ENCODE data around the gene ARHGAP26.

The ARHGAP26 gene

DNA sequence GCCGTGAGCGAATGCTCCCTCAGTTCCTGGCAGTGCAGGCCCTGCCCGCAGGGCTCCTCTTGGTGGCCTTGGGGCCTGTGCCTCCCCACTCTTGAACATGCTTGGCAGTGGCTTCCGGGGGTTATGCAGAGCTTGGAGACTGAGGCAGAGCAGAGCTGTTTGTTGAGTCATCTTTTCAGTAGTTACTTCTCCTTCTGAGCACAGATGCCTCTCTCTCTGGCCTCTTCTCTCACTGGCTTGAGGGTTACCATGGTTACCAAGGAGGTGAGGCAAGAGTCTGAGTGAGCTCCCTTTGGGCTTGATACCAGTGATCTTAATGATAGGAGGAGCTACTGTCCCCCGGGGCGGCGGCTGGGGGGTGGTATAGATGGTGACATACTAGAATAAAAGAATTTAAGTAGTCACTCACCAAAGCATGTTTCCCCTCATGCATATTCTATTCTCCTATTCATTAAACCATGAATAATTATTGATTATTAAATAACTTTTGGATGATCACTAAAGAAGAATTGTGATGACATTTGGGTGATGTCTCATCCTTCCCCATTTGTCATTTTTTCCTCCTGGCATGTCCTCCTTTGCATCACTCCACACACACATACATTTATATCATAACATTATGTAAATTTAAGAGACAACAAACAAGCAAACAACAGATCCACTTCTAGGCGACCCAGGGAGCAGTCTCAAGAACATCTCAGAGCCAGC, 111.1 kb downstream of the ARHGAP26 start:
- Histone ChIP-seq H3K4me3 (ENCODE audit: low read depth in 1 of 5, low read length in 5 of 5) (no peak overlapping the region), H3K9me3 (ENCODE audit: control insufficient read depth in 5 of 5, low read length in 5 of 5) (no peaks in the 10 kb centered on the region), H3K27me3 (ENCODE audit: control insufficient read depth in 5 of 5, insufficient read depth in 4 of 5, low read length in 5 of 5) (no peaks in the 10 kb centered on the region), H3K9ac (ENCODE audit: low read length in 5 of 5) (no peak overlapping the region), H3K4me1 (ENCODE audit: control insufficient read depth in 5 of 5, insufficient read depth in 5 of 5, low read length in 5 of 5) (peaks cover 0 to 33% (median 18%) of the 10 kb centered on the region in 5 donors), H3K36me3 (ENCODE audit: control insufficient read depth in 5 of 5, insufficient read depth in 5 of 5, low read length in 5 of 5) (peaks cover 0 to 19% (median 0%) of the 10 kb centered on the region in 5 donors), H3K27ac (ENCODE audit: low read depth, low read length) (no peak overlapping the region)

DNA sequence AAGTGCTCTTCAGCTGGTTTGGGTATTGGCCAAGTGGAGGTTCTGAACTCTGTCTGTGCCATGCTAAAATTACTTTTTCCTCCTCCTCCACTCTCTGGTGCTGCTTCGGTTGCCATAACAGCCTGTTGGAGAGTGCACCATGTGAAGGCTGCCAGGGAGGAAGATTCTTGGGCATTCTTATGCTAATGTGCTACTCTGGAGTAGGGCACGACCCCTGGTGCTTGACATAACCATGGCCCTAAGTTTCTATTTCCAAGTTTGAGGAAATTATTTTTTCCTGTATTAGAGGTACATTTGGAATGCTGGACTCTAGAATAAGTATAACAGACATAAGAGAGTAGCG, 111.6 kb downstream of the ARHGAP26 start:
- no peak overlapping the region for H3K27ac ChIP-seq (ENCODE audit: low read depth, low read length)
- no peak overlapping the region for H3K4me3 ChIP-seq (ENCODE audit: low read depth in 1 of 5, low read length in 5 of 5)
- H3K36me3 ChIP-seq (ENCODE audit: control insufficient read depth in 5 of 5, insufficient read depth in 5 of 5, low read length in 5 of 5): peaks cover 0 to 19% (median 0%) of the 10 kb centered on the region in 5 donors
- no peak overlapping the region for H3K9ac ChIP-seq (ENCODE audit: low read length in 5 of 5)
- H3K9me3 ChIP-seq (ENCODE audit: control insufficient read depth in 5 of 5, low read length in 5 of 5): no peaks in the 10 kb centered on the region
- H3K27me3 ChIP-seq (ENCODE audit: control insufficient read depth in 5 of 5, insufficient read depth in 4 of 5, low read length in 5 of 5): no peaks in the 10 kb centered on the region
- peaks cover 0 to 33% (median 18%) of the 10 kb centered on the region in 5 donors for H3K4me1 ChIP-seq (ENCODE audit: control insufficient read depth in 5 of 5, insufficient read depth in 5 of 5, low read length in 5 of 5)

- Histone ChIP-seq H3K4me3 (ENCODE audit: low read depth in 1 of 5, low read length in 5 of 5) (no peak overlapping the region), H3K36me3 (ENCODE audit: control insufficient read depth in 5 of 5, insufficient read depth in 5 of 5, low read length in 5 of 5) (peaks cover 0 to 19% (median 0%) of the 10 kb centered on the region in 5 donors), H3K27me3 (ENCODE audit: control insufficient read depth in 5 of 5, insufficient read depth in 4 of 5, low read length in 5 of 5) (no peaks in the 10 kb centered on the region), H3K9me3 (ENCODE audit: control insufficient read depth in 5 of 5, low read length in 5 of 5) (no peaks in the 10 kb centered on the region), H3K9ac (ENCODE audit: low read length in 5 of 5) (no peak overlapping the region), H3K4me1 (ENCODE audit: control insufficient read depth in 5 of 5, insufficient read depth in 5 of 5, low read length in 5 of 5) (peaks cover 0 to 33% (median 18%) of the 10 kb centered on the region in 5 donors), H3K27ac (ENCODE audit: low read depth, low read length) (peak overlapping the region; percentile 2)
Measured at GRCh38 chr5:142883025-142883424, 112.8 kb downstream of the ARHGAP26 start.

DNA sequence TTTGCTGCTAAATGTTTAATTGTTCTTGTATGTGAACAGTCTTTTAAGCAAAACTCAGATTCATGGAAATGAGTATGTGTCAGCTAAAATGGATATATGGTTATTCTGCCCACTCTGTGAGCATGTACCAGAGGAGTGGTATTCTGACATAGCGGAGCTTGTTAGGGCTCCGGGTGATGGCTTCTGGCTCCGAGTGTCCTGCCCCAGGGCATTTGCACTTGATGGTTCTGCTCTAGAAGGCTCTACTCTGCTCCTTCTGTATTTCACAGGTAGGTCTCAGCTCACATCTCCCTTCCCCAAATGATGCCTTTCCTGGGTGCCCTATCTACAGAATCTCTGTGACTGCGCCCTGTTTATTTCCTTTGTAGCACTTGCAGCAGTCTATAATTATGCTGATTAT, 113.3 kb downstream of the ARHGAP26 start:
- H3K9me3 ChIP-seq (ENCODE audit: control insufficient read depth in 5 of 5, low read length in 5 of 5): no peaks in the 10 kb centered on the region

DNA sequence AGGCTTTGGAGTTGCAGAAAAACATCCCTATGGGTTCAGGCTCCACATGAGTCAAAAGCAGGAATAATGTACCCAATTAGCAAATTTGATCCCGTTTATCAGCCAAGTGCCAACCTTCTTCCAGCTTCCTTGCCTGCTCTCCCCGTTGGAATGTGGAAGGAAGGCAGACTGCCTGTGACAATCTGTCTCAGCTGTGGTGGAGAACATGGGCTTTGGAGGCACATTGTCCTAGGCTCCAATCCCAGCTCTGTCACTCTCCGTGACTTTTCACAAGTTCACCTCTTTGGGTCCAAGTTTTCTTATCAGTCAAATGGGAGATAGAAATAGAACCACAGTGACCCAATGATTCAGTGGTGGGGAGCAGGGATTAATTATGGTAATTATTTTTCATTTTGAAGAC, 113.9 kb downstream of the ARHGAP26 start:
- Histone ChIP-seq H3K27ac (ENCODE audit: low read depth, low read length) (no peak overlapping the region), H3K36me3 (ENCODE audit: control insufficient read depth in 5 of 5, insufficient read depth in 5 of 5, low read length in 5 of 5) (peaks cover 0 to 19% (median 0%) of the 10 kb centered on the region in 5 donors), H3K27me3 (ENCODE audit: control insufficient read depth in 5 of 5, insufficient read depth in 4 of 5, low read length in 5 of 5) (no peaks in the 10 kb centered on the region), H3K4me1 (ENCODE audit: control insufficient read depth in 5 of 5, insufficient read depth in 5 of 5, low read length in 5 of 5) (peaks cover 0 to 39% (median 18%) of the 10 kb centered on the region in 5 donors), H3K4me3 (ENCODE audit: low read depth in 1 of 5, low read length in 5 of 5) (no peak overlapping the region), H3K9ac (ENCODE audit: low read length in 5 of 5) (no peak overlapping the region), H3K9me3 (ENCODE audit: control insufficient read depth in 5 of 5, low read length in 5 of 5) (no peaks in the 10 kb centered on the region)

More for the DNA sequence above, 113.3 kb downstream of the ARHGAP26 start:
- Histone ChIP-seq H3K4me1 (ENCODE audit: control insufficient read depth in 5 of 5, insufficient read depth in 5 of 5, low read length in 5 of 5) (peaks cover 0 to 36% (median 18%) of the 10 kb centered on the region in 5 donors), H3K9ac (ENCODE audit: low read length in 5 of 5) (no peak overlapping the region), H3K27ac (ENCODE audit: low read depth, low read length) (no peak overlapping the region), H3K36me3 (ENCODE audit: control insufficient read depth in 5 of 5, insufficient read depth in 5 of 5, low read length in 5 of 5) (peaks cover 0 to 19% (median 0%) of the 10 kb centered on the region in 5 donors), H3K27me3 (ENCODE audit: control insufficient read depth in 5 of 5, insufficient read depth in 4 of 5, low read length in 5 of 5) (no peaks in the 10 kb centered on the region), H3K4me3 (ENCODE audit: low read depth in 1 of 5, low read length in 5 of 5) (no peak overlapping the region)

- Histone ChIP-seq H3K4me3 (ENCODE audit: low read depth in 1 of 5, low read length in 5 of 5) (no peak overlapping the region), H3K9me3 (ENCODE audit: control insufficient read depth in 5 of 5, low read length in 5 of 5) (no peaks in the 10 kb centered on the region), H3K9ac (ENCODE audit: low read length in 5 of 5) (no peak overlapping the region), H3K36me3 (ENCODE audit: control insufficient read depth in 5 of 5, insufficient read depth in 5 of 5, low read length in 5 of 5) (peaks cover 0 to 15% (median 0%) of the 10 kb centered on the region in 5 donors), H3K4me1 (ENCODE audit: control insufficient read depth in 5 of 5, insufficient read depth in 5 of 5, low read length in 5 of 5) (peaks cover 0 to 32% (median 12%) of the 10 kb centered on the region in 5 donors), H3K27me3 (ENCODE audit: control insufficient read depth in 5 of 5, insufficient read depth in 4 of 5, low read length in 5 of 5) (no peaks in the 10 kb centered on the region), H3K27ac (ENCODE audit: low read depth, low read length) (no peak overlapping the region)
Measured at GRCh38 chr5:142886211-142886610, 116.0 kb downstream of the ARHGAP26 start.

DNA sequence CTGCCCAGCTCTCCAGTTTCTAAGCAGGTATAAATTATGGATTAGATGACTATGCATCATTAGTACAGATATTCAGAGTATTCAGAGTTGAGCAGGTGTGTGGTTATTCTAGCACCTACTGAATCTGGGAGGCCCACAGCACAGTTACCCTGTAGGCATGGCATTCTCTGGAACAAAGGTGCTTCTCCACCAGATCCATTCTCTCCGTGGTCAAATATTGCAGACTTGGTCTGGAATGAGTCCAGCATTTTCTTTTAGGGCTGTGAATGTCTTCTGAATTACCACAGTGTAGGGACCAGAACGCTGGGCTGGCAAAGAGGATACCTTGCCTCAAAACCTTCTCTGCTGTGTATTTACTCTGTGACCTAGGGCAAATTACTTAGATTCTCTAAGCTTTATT, 116.8 kb downstream of the ARHGAP26 start:
- H3K4me3 ChIP-seq (ENCODE audit: low read depth in 1 of 5, low read length in 5 of 5): no peak overlapping the region
- peaks cover 0 to 26% (median 12%) of the 10 kb centered on the region in 5 donors for H3K4me1 ChIP-seq (ENCODE audit: control insufficient read depth in 5 of 5, insufficient read depth in 5 of 5, low read length in 5 of 5)
- H3K27me3 ChIP-seq (ENCODE audit: control insufficient read depth in 5 of 5, insufficient read depth in 4 of 5, low read length in 5 of 5): no peaks in the 10 kb centered on the region
- peaks cover 0 to 14% (median 0%) of the 10 kb centered on the region in 5 donors for H3K36me3 ChIP-seq (ENCODE audit: control insufficient read depth in 5 of 5, insufficient read depth in 5 of 5, low read length in 5 of 5)
- no peaks in the 10 kb centered on the region for H3K9me3 ChIP-seq (ENCODE audit: control insufficient read depth in 5 of 5, low read length in 5 of 5)
- no peak overlapping the region for H3K27ac ChIP-seq (ENCODE audit: low read depth, low read length)
- no peak overlapping the region for H3K9ac ChIP-seq (ENCODE audit: low read length in 5 of 5)

DNA sequence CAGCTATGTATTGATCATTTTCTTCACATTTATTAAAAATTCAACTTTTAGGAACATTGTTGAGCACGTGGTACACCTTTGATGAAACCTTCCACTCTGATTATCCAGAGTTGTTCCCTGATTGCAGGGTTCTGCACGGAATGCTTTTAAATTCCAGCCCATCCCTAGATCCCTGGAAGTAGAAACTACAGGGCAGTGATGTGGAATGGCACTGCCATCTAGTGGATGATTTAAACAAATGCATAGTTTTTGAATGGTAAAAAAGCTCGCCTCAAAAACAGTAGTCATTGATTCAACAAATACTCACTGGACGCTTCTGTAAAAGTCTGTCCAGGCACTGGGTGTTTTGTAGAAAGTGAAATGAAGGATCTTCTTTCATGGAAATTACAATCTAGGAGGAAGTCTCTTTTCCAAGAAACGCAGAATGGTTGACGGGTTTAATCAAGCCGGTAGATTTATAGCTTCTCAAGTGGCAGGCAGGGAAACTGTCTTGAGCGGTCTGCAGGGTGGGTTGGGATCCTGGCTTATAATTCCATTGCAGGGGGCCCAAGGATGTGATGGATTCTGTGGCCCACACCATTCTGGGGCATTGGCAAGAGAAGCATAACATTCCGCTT, 118.4 kb downstream of the ARHGAP26 start:
- Histone ChIP-seq H3K36me3 (ENCODE audit: control insufficient read depth in 5 of 5, insufficient read depth in 5 of 5, low read length in 5 of 5) (peaks cover 0 to 4% (median 0%) of the 10 kb centered on the region in 5 donors), H3K4me1 (ENCODE audit: control insufficient read depth in 5 of 5, insufficient read depth in 5 of 5, low read length in 5 of 5) (peaks cover 0 to 10% (median under 1%) of the 10 kb centered on the region in 5 donors), H3K9me3 (ENCODE audit: control insufficient read depth in 5 of 5, low read length in 5 of 5) (no peaks in the 10 kb centered on the region), H3K27me3 (ENCODE audit: control insufficient read depth in 5 of 5, insufficient read depth in 4 of 5, low read length in 5 of 5) (no peaks in the 10 kb centered on the region), H3K4me3 (ENCODE audit: low read depth in 1 of 5, low read length in 5 of 5) (no peak overlapping the region), H3K27ac (ENCODE audit: low read depth, low read length) (no peak overlapping the region), H3K9ac (ENCODE audit: low read length in 5 of 5) (no peak overlapping the region)

GRCh38 chr5:142892021-142892420, 121.8 kb downstream of the ARHGAP26 start:
- Histone ChIP-seq H3K4me1 (ENCODE audit: control insufficient read depth in 5 of 5, insufficient read depth in 5 of 5, low read length in 5 of 5) (peaks cover 0 to 9% (median 0%) of the 10 kb centered on the region in 5 donors), H3K4me3 (ENCODE audit: low read depth in 1 of 5, low read length in 5 of 5) (no peak overlapping the region), H3K9me3 (ENCODE audit: control insufficient read depth in 5 of 5, low read length in 5 of 5) (no peaks in the 10 kb centered on the region), H3K9ac (ENCODE audit: low read length in 5 of 5) (no peak overlapping the region), H3K27ac (ENCODE audit: low read depth, low read length) (no peak overlapping the region), H3K36me3 (ENCODE audit: control insufficient read depth in 5 of 5, insufficient read depth in 5 of 5, low read length in 5 of 5) (peaks cover 0 to 14% (median 6%) of the 10 kb centered on the region in 5 donors), H3K27me3 (ENCODE audit: control insufficient read depth in 5 of 5, insufficient read depth in 4 of 5, low read length in 5 of 5) (no peaks in the 10 kb centered on the region)

DNA sequence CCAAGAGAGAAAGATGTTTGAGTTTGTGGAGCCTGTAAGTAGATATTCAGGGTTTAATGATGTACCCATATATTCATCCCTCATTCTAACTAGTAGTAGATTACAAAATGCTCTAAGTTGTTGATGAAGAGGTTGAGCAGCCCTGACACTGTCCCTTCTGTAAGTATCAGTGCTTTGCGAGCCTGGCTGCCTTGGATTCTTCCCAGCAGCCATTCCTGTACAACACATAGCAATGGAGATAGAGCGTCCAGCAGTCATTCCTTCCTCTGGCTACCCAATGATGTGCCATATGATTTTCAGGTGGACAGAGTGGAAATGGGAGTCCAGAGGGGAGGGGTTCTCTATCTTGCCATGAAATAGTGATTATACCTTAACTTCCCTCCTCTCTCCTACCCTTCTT, 124.1 kb downstream of the ARHGAP26 start:
- Histone ChIP-seq H3K9ac (ENCODE audit: low read length in 5 of 5) (no peak overlapping the region), H3K27me3 (ENCODE audit: control insufficient read depth in 5 of 5, insufficient read depth in 4 of 5, low read length in 5 of 5) (no peaks in the 10 kb centered on the region), H3K4me1 (ENCODE audit: control insufficient read depth in 5 of 5, insufficient read depth in 5 of 5, low read length in 5 of 5) (no peaks in the 10 kb centered on the region), H3K9me3 (ENCODE audit: control insufficient read depth in 5 of 5, low read length in 5 of 5) (no peaks in the 10 kb centered on the region), H3K4me3 (ENCODE audit: low read depth in 1 of 5, low read length in 5 of 5) (no peak overlapping the region), H3K27ac (ENCODE audit: low read depth, low read length) (no peak overlapping the region), H3K36me3 (ENCODE audit: control insufficient read depth in 5 of 5, insufficient read depth in 5 of 5, low read length in 5 of 5) (peaks cover 0 to 18% (median 6%) of the 10 kb centered on the region in 5 donors)
